IPS-20b (cell line): ENCODE data around the gene IGSF8.
"Not testable (repeated sequence)": the region's sequence is repeated elsewhere in the genome, so short reads cannot be mapped to it uniquely, and the experiment has no call there.

Experiments used
- H3K27ac ChIP-seq: one replicate; pipeline ENCODE4 v1.5.1; 2013; ENCODE audit warnings: low read length
- H3K27me3 ChIP-seq: 2 replicates; pipeline ENCODE4 v1.6.1; 2013; ENCODE audit warnings: mild to moderate bottlenecking, low read length, inconsistent platforms; ENCODE audit not compliant: insufficient read depth
- H3K36me3 ChIP-seq: 2 replicates; pipeline ENCODE4 v1.6.1; 2013; ENCODE audit warnings: low read depth, mild to moderate bottlenecking, inconsistent platforms, low read length, moderate library complexity; ENCODE audit not compliant: insufficient read depth
- H3K4me1 ChIP-seq: 2 replicates; pipeline ENCODE4 v1.6.1; 2013; ENCODE audit warnings: mild to moderate bottlenecking, control low read depth, inconsistent platforms, low read length, moderate library complexity; ENCODE audit not compliant: insufficient read depth
- H3K4me3 ChIP-seq: 2 replicates; pipeline ENCODE4 v1.5.1; 2013; ENCODE audit warnings: mild to moderate bottlenecking, low read length, inconsistent platforms
- H3K9ac ChIP-seq: 2 replicates; pipeline ENCODE4 v1.6.1; 2013; ENCODE audit warnings: low read depth, mild to moderate bottlenecking, inconsistent platforms, low read length, moderate library complexity
- H3K9me3 ChIP-seq: 2 replicates; pipeline ENCODE4 v1.6.1; 2013; ENCODE audit warnings: mild to moderate bottlenecking, low read depth, low read length, inconsistent platforms; ENCODE audit not compliant: insufficient read depth

IGSF8 gene

DNA sequence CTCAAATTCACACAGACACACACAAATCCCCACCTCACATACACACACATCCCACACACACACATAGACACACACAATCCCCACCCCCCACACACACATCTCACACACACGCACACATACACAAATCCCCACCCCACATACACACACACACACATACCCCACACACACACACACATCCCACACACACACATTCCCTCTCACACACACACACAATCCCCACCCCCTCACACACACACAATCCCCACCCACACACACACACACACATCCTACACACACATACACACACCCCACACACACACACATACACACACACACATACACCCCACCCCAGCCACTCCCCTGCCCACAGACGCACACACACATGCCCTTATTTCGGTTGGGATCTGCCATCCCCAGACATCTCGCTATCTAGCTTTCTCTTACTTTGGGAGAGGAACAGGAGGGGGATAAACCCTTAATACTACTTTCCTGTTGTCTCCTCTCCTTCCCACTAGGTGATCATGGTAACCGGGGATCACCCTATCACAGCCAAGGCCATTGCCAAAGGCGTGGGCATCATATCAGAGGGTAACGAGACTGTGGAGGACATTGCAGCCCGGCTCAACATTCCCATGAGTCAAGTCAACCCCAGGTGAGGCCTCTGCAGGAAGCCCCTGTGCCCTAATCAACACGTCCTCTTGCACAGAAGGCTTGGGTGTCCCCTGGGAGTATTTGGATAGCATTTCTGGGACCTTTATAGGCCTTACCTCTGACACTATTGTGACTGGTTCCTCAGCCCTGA is 35.8 kb upstream of the IGSF8 start:
- H3K9me3 ChIP-seq = no peaks in the 10 kb centered on the region
- H3K27me3 ChIP-seq = no peaks in the 10 kb centered on the region
- no peak overlapping the region for H3K9ac ChIP-seq

DNA sequence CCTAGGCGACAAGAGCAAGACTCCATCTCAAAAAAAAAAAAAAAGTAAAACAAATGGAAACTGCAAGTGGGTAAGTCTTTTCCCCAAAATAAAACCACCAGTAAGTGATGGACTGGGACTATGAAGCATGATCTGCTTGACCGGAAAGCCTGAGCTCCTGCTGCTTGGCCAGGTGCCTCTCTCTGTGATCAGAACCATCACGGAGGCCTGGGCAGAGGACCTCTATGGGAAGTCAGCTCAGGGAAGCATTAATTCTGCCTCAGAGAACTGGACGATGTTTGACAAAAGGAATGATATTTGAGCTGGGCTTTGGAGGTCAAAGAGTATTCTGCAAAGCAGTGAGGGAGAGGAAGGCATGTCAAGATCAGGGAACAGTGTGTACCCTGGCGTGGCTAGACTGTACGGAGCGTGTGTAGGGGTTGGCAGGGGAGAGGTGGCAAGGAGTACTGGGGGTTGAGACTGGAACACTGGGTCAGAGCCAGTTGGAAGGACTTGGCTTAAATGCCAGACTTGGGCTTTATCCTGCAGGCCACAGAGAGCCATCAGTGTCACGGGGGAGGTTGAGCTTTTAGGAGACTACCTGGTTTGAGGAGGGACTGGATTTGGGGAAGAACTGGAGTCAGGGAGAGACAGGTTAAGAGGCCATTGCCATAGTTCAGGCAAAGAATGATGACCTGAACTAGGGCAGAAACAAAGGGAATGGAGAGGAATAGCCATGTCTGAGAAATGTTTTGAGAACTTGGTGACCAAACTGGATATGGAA is 33.6 kb upstream of the IGSF8 start:
- H3K9me3 ChIP-seq = no peaks in the 10 kb centered on the region
- H3K4me1 ChIP-seq = no peaks in the 10 kb centered on the region
- no peak overlapping the region for H3K4me3 ChIP-seq
- no peaks in the 10 kb centered on the region for H3K27me3 ChIP-seq
- no peak overlapping the region for H3K9ac ChIP-seq
- no peak overlapping the region for H3K27ac ChIP-seq
- peaks cover 97% of the 10 kb centered on the region for H3K36me3 ChIP-seq

More for the DNA sequence above, 35.8 kb upstream of the IGSF8 start:
- no peaks in the 10 kb centered on the region for H3K4me1 ChIP-seq
- H3K4me3 ChIP-seq = no peak overlapping the region
- H3K27ac ChIP-seq = no peak overlapping the region
- peaks cover 93% of the 10 kb centered on the region for H3K36me3 ChIP-seq

- Histone ChIP-seq H3K27ac (no peak overlapping the region), H3K36me3 (peaks cover 97% of the 10 kb centered on the region), H3K9ac (no peak overlapping the region), H3K9me3 (no peaks in the 10 kb centered on the region), H3K4me3 (no peak overlapping the region), H3K4me1 (no peaks in the 10 kb centered on the region), H3K27me3 (no peaks in the 10 kb centered on the region)
These were observed 32.5 kb upstream of the IGSF8 start for GRCh38 chr1:160130939-160131338.

DNA sequence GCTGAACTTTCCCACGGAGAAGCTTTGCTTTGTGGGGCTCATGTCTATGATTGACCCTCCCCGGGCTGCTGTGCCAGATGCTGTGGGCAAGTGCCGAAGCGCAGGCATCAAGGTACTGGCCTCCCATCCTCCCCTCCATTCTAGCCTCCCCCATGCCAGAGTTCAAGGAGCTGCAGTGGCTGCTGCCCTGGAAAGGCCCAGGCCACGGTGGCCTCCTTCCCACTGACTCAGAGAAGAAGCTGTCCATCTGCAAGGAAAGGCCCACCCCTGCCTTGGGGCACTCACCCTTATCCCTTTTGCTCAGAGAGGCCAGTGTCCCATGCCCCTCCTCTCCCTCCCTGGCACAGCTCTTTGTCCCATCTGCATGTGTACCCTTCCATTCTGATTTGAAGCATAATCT is 32.1 kb upstream of the IGSF8 start:
- peaks cover 97% of the 10 kb centered on the region for H3K36me3 ChIP-seq
- H3K9ac ChIP-seq = no peak overlapping the region
- H3K4me1 ChIP-seq = no peaks in the 10 kb centered on the region
- no peak overlapping the region for H3K4me3 ChIP-seq
- H3K9me3 ChIP-seq = no peaks in the 10 kb centered on the region
- H3K27ac ChIP-seq = no peak overlapping the region
- H3K27me3 ChIP-seq = no peaks in the 10 kb centered on the region

GRCh38 chr1:160129966-160130365 is 31.5 kb upstream of the IGSF8 start:
- Histone ChIP-seq H3K27ac (no peak overlapping the region), H3K4me3 (no peak overlapping the region), H3K4me1 (no peaks in the 10 kb centered on the region), H3K36me3 (peaks cover 97% of the 10 kb centered on the region), H3K27me3 (no peaks in the 10 kb centered on the region), H3K9ac (no peak overlapping the region), H3K9me3 (no peaks in the 10 kb centered on the region)

- peaks cover 3% of the 10 kb centered on the region for H3K4me1 ChIP-seq
- H3K36me3 ChIP-seq = peaks cover 97% of the 10 kb centered on the region
- H3K27me3 ChIP-seq = no peaks in the 10 kb centered on the region
- no peak overlapping the region for H3K4me3 ChIP-seq
- no peak overlapping the region for H3K9ac ChIP-seq
- no peaks in the 10 kb centered on the region for H3K9me3 ChIP-seq
- no peak overlapping the region for H3K27ac ChIP-seq
These were observed 31.1 kb upstream of the IGSF8 start for GRCh38 chr1:160129558-160129957.

DNA sequence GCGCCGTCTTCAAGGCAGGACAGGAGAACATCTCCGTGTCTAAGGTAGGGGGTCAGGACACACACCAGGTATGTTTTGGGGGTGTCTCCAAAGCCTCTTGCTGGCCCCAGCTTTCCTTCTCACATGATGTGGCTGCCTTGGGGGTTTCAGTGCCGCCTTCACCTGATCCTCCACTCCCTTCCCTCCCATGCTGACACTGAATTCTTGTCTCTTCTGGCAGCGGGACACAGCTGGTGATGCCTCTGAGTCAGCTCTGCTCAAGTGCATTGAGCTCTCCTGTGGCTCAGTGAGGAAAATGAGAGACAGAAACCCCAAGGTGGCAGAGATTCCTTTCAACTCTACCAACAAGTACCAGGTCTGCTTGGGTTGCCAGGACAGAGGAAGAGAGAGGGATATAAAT is 30.6 kb upstream of the IGSF8 start:
- Histone ChIP-seq H3K27ac (no peak overlapping the region), H3K36me3 (peaks cover 98% of the 10 kb centered on the region), H3K9ac (no peak overlapping the region), H3K4me1 (peaks cover 5% of the 10 kb centered on the region), H3K4me3 (no peak overlapping the region), H3K27me3 (no peaks in the 10 kb centered on the region), H3K9me3 (no peaks in the 10 kb centered on the region)

DNA sequence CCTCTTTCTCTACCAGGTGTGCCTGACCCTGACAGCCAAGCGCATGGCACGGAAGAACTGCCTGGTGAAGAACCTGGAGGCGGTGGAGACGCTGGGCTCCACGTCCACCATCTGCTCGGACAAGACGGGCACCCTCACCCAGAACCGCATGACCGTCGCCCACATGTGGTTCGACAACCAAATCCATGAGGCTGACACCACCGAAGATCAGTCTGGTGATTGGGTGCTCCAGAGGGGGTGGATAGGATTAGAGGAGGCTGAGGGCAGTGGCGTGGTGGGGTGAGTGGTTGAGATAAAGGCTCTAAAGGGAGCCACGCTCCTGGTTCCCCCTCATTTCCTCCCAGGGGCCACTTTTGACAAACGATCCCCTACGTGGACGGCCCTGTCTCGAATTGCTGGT is 30.2 kb upstream of the IGSF8 start:
- H3K9ac ChIP-seq = no peak overlapping the region

GRCh38 chr1:160127865-160128523 is 29.6 kb upstream of the IGSF8 start:
- Histone ChIP-seq H3K9ac (no peak overlapping the region), H3K4me3 (no peak overlapping the region)

More for the DNA sequence above, 30.2 kb upstream of the IGSF8 start:
- Histone ChIP-seq H3K4me3 (no peak overlapping the region), H3K9me3 (no peaks in the 10 kb centered on the region), H3K27ac (no peak overlapping the region), H3K4me1 (peaks cover 5% of the 10 kb centered on the region), H3K36me3 (peaks cover 98% of the 10 kb centered on the region), H3K27me3 (no peaks in the 10 kb centered on the region)

GRCh38 chr1:160127381-160127780 is 29.0 kb upstream of the IGSF8 start:
- no peak overlapping the region for H3K27ac ChIP-seq
- H3K9me3 ChIP-seq = no peaks in the 10 kb centered on the region
- H3K9ac ChIP-seq = no peak overlapping the region
- H3K4me3 ChIP-seq = no peak overlapping the region
- H3K36me3 ChIP-seq = peaks cover 98% of the 10 kb centered on the region
- H3K4me1 ChIP-seq = peaks cover 5% of the 10 kb centered on the region
- H3K27me3 ChIP-seq = no peaks in the 10 kb centered on the region

More at GRCh38 chr1:160127865-160128523, 29.6 kb upstream of the IGSF8 start:
- H3K27me3 ChIP-seq = no peaks in the 10 kb centered on the region
- H3K27ac ChIP-seq = no peak overlapping the region
- H3K9me3 ChIP-seq = no peaks in the 10 kb centered on the region
- peaks cover 5% of the 10 kb centered on the region for H3K4me1 ChIP-seq
- H3K36me3 ChIP-seq = peaks cover 98% of the 10 kb centered on the region

- not testable (repeated sequence) for H3K27ac ChIP-seq, H3K4me1 ChIP-seq, H3K27me3 ChIP-seq, H3K4me3 ChIP-seq, H3K9me3 ChIP-seq, H3K9ac ChIP-seq
- peaks cover 97% of the 10 kb centered on the region for H3K36me3 ChIP-seq
These were observed 27.9 kb upstream of the IGSF8 start for GRCh38 chr1:160126342-160126741.
